Frontal cortex (tissue), 4 donors: ENCODE measurements around the gene ASTN2. TPM values are rescaled to one million over a fixed set of nuclear protein-coding genes. Genes with fewer than 3 reads are reported as not detected.

Experiments
- DNase-seq, 2 donors: peaks; one replicate each; pipeline ENCODE4 v3.0.0; 2012; ENCODE audit warnings: low spot score in 2 of 2
- FAIRE-seq: peaks from 2 replicates; lab custom pipeline; 2012; peaks lifted over from hg19 to GRCh38; lab: Jason Lieb, UNC
- total RNA-seq: library from RNA; depleted of rRNA; stranded (reverse); fragments of >200 nt; gene quantifications from one replicate; pipeline ENCODE4 v1.2.3, GENCODE V29; 2014
- donor health status: control.
- donor health status: control.
- donor health status: control.

ASTN2 gene
- total RNA-seq, 1 donor from 2014 or later = 23.2 TPM

DNA sequence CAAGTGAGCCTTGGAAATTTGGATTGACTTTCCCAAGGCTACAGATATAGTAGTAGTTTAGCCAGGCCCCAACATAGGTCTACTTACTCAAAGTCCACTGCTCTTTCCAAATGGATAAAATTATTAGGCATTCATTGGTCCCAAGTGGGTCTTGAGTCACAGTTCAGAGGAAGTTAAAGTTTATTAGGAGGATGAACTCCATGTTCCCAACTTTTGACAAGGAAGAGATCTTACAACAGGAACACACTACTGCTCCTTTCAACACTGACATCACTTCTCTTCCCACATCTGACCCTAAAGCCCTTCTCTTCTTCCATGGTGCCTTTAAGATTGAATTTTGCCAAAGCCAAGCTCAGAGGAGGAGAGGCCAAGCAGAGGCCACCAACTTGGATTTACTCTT is 962.2 kb downstream of the ASTN2 start:
- FAIRE-seq = no peak

DNA sequence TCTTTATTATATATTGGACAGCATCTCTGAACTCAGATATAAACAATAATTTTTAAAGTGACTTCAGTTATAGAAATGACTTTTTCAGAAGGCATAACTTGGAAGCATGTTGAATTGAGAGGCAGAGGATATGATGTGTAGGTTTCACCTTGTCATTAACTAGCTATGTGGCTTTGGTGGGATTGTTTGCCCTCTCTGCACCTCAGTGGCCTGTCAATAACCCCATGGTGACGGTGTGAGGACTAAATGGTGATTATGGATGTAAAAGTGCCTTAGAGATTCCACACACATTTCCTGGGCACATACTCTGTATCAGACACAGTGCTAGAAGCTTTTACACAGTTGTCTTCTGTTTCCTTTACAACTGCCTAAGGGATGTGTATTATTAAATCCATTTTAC is 962.6 kb downstream of the ASTN2 start:
- FAIRE-seq (no peak), DNase-seq (no peak)

More for the DNA sequence above, 962.2 kb downstream of the ASTN2 start:
- no peak for DNase-seq

DNA sequence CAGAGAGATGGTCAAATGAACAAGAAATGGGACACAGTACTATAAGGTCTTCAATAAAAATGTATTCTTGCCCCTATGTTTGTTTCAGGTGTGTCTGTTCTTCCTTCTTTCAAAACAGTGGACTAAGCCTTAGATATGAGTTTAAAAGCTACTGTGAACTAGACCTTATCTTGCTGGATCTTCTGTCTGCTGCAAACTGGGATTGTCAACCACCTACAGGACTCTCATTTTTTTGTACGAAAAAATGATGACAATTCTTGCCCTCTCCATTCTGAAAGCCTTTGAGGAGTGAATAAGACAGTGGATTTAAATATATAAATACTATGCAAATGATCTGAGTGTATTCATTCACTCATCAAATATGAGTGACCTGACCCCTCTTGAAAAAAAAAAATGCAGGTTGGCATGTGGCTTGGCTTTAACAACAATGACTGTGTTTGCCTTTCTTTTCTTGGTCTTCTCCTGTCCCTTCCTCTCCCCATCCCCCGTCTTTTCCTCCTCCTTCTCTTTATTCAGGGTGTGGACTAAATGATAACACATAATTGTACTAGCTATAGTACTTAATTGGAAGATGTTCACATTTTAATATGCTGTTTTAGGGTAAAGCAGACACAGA is 963.2 kb downstream of the ASTN2 start:
- FAIRE-seq (no peak), DNase-seq (no peak)

DNA sequence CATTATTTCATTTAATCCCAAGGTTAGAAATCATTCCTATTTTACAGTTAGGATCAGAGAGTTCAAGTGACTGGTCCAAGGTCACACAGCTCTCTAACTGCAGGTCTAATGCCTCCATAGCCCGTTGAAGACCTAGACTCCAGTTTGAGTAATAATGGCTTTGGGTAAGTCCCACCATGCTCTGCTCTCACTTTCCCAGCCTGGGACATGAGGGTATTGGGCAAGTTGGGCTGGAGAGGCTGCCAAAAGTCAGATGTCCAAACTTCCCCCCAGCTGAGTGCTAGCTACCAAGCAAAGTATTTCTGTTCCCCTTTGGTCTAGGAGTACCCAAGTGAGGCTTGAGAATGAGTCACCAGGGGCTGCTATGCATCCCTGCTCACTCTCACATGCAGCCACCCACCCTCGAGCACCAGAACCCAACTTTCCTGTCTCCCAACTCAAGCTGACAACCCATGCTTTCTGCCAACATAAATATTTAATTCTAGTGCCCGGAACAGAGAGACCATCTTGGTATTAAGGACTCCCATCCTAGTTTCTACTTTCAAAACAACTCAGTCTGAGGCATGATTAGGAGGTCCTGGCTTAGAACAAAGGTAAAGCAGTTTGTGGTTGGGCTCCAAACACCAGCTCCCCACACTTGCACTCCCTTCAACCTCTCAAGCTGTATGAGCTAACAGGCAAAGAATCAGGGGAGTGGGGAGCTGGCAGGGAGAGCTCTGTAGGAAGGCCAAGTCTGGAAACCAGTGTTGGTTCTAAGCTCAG is 964.3 kb downstream of the ASTN2 start:
- no peak for FAIRE-seq
- no peak for DNase-seq

DNA sequence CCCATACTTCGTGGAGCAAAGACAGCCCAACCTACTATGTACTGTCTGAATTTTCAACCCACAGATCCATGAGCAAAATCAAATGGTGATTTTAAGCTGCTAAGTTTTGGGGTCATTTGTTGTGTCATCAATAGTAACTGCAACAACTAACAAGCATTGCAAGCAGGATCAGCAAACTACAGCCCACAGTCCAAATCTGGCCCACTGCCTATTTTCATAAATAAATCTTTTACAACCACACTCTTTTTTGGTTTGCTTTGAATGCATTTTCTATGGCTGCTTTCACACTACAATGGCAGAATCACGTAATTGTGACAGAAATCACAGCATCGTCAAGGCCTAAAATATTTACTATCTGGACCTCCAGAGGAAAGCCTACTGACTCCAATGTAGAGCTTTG is 964.9 kb downstream of the ASTN2 start:
- FAIRE-seq (no peak), DNase-seq (no peak)

DNA sequence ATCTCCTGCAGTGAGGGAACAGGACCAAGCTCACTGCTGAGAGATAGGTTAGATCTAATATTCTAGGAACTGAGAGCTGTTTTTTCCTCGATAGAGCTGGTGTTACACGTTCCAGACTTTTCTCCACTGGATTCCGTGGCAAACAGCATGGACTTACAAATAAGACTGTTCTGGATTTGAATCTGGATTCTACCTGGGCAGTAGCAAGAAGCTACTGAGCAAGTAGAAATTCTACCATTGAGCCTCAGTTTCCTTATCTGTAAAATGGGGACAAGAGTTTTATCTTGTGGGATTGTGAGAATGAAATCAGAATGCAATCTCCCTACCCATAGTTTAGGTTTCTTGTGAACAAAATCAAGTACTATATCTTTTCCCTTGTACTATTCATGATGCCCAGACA is 966.4 kb downstream of the ASTN2 start:
- DNase-seq (no peak), FAIRE-seq (no peak)

DNA sequence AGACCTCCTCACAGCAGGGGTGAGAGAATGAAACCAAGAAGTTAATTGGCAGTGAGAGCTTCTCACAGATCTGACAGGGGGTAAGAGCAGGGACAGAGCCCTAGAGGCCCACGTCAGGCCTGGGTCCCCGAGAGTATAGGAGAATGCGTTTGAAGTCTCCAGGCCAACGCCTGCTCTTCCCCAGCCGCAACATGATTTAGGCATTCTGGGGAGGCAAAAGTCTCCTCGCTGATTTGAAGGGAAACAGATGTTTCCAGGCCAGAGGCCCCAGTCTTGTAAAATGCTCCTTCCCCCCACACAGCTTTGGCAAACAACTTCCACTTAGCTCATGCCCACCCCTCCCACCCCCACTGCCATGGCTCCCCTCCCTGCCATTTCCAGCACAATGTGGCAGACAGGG is 966.9 kb downstream of the ASTN2 start:
- DNase-seq (no peak), FAIRE-seq (no peak)

DNA sequence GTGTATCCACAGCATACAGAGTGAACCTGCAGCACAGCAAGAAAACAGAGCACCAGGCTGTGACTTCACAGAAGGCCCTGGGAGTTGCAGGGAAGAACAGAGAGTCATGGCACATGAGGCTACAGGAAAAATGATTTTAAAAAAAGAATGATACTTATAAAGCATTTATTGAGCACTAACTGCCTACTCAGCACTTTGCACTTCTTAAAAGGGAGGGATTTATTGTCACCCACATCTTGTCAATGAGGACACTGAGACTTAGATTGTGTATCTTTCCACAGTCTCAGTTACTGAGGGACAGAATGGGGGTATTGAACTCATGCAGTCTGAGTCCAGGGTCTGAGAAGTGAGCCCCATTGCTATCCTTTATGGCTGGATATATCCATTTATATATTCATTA is 972.3 kb downstream of the ASTN2 start:
- no peak for FAIRE-seq
- no peak for DNase-seq

DNA sequence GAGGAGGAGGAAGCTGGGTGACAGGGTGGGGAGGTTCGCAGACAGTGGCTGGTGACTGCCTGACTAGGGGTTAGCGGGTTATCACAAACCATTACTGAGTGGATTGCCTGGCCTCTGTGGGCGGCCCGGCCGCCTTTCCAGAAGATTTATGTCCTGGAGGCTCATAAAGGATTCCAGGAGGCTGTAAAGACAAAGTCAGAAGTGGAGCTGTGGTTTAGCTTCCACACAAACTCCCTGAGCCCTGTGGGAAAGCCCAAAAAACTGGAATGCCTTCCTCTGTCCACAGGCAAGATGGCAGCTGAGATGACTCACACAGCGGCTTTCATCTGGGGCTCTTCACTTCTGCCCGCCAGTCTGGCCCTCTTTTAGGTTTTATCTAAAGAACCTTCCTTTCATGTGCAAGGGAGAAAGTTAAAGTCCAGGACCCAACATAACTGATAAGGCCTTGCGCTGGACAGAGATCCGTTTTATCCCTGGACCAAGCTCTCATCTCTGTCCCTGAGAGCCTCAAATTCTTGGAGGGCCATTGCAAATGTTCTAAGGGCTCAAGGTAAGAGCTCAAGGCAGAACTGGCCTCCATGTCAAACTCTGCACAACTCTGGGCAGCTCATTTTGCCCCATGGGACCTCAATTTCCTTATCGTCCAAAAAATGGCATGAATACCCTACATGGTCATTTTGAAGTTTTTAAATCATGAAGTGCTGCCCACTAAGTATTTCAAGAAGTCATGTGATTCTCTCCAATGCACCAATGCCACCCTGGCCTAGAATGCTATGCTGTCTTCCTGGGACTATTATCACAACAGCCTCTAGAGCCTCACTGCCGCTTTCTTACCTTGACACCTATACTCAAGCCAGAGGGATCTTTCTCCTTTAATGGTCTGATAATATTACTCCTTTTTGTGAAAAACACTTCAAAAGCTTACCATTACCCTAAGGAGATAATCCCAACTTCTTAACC is 977.2 kb downstream of the ASTN2 start:
- no peak for FAIRE-seq
- DNase-seq = no peak

DNA sequence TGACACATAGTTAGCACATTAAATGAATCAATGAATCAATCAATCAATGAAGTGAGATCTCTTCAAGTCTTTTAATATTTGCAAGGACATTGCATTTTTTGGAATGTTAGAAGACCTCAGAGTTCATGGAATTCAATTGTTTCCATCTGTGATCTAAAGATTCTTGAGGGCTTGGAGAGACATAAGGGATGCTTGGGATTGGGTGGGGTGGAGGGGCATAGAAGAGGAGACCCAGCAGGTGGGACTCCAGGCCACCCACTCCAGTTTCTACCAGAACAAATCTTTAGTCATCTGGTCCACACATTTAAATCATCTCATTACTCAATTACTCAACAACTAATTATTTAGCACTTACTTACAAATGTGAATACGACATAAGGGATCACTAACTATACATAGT is 978.7 kb downstream of the ASTN2 start:
- DNase-seq (no peak), FAIRE-seq (no peak)

DNA sequence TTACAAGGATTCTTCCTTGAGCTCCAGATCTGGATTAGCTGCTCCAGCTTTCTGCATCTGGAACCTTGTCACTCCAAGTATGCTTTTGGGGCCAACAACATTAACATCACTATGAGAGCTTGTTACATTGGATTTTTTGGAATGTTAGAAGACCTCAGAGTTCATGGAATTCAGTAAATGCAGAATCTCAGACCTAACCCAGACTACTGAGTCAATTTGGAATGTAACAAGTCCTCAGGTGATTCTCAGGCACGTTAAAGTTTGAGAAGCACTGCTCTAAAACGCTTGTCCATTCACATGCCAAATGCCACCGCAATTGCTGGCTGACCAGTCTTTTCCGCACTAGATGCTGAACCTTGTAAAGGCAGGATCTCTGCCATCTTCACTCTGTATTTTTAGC is 979.2 kb downstream of the ASTN2 start:
- DNase-seq = no peak
- FAIRE-seq = no peak

DNA sequence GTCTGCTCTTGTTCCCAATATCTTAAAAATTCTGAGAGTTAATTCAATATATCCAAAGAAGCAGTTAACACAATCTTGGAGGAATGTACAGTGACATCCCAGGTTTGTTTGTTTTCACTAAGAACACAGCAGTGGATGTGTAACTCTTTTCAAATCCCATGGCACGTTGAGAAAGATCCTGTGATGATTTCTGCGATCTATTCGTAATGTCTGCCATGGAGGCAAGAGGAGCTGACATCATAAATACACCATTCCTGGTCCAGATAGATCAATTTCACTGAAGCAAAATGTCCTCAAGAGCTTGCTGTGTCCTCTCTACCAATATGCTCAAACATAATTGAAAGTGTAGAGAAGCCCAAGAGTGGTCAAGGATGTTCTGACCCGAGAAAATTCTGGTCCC is 980.5 kb downstream of the ASTN2 start:
- FAIRE-seq = no peak
- no peak for DNase-seq

DNA sequence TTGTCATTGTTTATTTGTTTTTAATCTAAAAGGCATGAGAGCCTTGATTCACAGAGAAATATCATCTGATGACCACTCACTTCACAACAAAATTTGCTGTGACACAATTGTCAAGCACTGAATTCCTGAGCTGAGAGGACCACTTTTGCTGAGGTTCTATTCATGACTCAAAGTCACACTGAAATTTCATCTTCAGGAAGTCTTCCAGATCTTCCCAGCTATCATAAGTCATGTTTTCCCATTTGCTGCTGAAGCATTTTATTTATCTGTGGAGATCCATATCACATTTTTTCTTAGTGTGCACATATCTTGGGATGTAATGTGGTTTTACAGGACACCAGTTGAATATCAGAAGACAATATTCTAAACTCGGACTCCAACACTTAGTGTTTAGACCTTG is 982.8 kb downstream of the ASTN2 start:
- DNase-seq = no peak
- FAIRE-seq = no peak

DNA sequence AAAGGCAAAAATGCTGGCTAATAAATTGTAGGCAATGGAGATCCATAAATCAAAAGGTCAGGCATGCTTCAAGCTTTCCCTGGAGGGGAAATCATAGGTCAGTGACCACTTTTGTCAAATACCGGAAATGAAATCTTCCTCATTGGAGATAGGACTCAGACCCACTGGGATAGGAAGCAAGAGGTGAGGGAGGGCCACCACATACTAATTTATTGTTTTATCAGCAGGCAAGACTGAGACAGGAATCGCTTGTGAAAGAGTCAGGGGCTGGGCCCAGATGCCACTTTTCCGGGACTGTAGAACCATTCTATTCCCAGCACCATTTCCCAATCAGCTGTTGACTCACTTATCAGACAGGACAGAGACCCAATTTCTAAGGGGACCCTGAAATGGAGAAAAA is 984.0 kb downstream of the ASTN2 start:
- DNase-seq = no peak
- FAIRE-seq = no peak

DNA sequence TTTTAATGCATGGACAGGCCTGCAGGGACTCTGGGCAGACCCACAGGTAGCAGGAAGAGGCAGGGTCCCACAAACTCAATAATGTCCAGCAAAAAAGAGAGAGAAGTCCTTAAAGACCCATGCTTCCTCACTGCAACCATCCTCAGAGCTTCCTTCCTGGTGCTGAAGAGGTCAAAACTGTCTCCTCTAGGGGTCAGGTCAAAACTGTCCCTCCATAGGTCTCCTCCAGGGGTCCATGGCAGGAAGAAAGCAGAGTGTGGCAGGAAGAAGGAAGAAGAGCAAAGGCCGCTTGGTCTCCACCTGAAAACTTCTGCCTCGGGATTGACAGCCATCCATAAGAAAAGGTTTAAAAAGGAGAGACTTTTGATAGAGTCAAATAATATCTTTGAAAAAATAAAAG is 989.6 kb downstream of the ASTN2 start:
- DNase-seq = no peak
- no peak for FAIRE-seq

DNA sequence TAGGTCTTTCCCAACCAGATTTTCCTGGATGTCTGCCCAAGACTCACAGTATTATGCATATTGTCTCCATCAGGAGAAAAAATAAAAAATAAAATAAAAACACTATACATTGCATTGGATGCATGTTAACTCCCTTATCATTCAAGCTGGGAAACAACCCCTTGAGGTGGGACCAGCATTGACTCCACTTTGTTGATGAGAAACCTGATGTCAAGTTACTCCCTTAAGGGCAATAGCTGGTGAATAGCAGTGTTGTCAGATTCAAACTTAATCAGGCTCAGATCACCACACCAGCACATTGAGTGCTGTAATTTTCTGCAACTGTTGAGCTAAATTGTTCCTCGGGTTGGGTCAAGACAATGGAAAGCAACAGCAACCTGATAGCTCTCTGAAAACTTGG is 991.7 kb downstream of the ASTN2 start:
- no peak for DNase-seq

DNA sequence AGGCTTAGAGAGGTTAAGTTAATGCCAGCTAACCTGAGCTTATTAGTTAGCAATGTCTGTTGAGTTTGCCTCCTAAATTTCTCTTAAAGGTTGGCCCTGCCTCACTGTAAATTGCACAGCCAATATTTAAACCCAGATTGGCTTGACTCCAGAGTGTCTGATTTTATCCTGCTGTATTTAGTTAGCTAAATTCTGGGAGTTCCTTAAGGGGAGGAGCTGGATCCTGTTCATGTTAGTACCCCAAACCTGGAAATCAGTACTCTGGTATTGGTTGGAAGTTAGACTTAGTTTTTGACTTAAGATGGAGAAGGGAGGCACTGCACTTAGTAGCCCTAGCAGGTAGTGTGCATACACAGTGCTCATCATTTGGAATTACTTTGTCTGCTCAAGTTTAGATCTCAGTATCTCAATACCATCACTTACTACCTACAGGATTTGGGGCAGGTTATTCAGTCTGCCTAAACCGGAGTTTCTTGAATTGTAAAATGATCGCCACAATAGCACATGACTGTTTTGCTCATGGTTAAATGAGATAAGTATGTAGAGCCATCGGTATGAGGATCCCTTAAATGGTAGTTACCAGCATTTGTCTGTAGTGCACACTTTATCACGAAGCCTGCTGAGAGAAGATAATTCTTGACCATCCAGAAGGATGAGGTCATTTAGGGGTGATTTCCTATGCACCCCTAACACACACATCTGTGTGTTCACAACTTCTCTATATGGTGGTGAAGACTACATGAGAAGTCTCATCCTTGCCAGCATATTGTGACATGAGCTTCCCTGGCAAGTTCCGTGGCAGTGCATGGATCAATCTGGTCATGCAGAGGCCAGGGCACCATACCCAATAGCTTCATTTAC is 992.5 kb downstream of the ASTN2 start:
- DNase-seq (no peak), FAIRE-seq (no peak)

More for the DNA sequence above, 991.7 kb downstream of the ASTN2 start:
- FAIRE-seq = no peak

DNA sequence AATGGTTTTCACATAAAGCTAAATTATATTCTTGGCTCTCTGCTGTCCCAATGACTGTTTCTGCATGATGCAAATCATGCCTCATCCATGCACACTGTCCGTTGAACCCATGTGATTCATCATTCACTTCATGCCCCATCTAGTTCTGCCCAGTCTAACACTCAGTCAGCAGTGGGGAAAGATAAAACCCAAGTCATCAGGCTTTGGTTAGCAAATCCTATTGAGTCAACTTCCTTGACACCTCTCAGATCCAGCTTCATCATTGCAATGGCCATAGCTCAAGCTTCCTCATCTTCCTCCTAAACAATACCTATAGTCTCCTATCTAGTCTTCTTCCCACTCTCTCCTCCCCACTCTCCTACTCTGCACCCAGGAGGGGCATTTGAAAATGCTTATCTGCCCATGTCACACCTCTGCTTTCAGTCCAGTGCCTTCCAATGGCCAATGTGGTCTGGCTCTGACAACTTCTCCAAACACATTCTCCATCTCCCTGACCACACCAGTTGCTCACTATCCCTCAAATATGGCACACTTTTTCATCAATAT is 993.8 kb downstream of the ASTN2 start:
- no peak for FAIRE-seq
- no peak for DNase-seq

DNA sequence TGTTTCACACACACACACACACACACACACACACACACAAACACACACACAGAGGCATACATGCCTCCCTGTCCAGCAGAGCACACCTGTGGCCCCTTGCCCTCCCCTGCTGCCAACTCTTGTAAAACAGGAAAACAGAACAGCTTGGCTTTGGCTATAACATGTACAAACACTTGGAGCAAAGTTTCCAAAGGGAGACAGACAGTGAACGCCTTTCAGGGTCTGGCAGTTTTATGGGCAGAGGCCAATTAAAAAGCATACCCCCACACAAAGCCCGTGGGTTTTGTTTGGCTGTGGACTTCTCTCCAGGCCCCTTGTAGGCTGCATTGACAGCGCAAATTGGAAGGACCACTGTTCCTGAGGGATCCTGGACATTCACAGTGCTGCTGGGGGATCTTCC is 995.7 kb downstream of the ASTN2 start:
- FAIRE-seq (no peak), DNase-seq (no peak)

DNA sequence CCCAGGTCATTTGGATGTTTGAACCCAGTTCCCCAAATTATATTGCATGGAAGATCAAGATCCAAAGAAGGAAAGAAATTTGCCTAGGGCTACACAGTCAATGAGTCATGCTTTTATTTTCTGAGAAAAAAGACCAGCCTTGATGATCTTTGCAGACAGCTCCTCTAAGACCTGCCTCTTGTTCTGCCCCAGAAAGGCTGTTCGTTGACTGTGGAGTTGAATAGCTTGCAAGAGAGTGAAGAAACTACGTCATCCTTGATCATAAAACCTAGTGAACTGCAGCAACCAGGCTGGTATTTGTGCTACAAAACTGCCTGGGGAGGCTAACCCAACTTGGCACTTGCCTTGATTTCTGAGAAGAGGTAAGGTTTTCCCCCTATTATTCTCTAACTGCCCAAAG is 997.4 kb downstream of the ASTN2 start:
- DNase-seq = no peak
- no peak for FAIRE-seq
